ENCODE results near the gene SLC5A10. TPM values are rescaled to one million over a fixed set of nuclear protein-coding genes. Genes with fewer than 3 reads are reported as not detected.

The SLC5A10 gene
- polyA plus RNA-seq, 1 donor from 2014 or later, result not detected

DNA sequence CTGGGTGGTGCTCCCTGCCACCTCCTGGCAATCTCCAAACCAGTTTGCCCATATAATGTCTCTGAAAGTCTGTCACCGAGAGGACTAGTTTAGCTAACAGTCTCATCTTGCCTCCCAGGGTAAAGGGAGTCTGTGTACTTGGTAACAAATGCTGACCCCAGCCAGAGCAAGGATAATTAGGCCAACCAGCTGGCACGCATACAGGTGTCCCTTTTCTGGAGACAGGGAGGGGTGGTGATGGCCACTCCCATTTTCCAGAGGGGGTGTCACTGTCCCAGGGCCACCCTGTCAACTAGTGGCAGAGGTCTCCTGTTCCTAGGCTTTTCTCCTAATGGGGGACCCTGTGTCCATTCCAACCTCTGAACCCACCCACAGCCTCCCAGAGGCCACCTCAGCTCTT is 44.5 kb downstream of the SLC5A10 start (continued):
- TF ChIP-seq, protein P1, sequence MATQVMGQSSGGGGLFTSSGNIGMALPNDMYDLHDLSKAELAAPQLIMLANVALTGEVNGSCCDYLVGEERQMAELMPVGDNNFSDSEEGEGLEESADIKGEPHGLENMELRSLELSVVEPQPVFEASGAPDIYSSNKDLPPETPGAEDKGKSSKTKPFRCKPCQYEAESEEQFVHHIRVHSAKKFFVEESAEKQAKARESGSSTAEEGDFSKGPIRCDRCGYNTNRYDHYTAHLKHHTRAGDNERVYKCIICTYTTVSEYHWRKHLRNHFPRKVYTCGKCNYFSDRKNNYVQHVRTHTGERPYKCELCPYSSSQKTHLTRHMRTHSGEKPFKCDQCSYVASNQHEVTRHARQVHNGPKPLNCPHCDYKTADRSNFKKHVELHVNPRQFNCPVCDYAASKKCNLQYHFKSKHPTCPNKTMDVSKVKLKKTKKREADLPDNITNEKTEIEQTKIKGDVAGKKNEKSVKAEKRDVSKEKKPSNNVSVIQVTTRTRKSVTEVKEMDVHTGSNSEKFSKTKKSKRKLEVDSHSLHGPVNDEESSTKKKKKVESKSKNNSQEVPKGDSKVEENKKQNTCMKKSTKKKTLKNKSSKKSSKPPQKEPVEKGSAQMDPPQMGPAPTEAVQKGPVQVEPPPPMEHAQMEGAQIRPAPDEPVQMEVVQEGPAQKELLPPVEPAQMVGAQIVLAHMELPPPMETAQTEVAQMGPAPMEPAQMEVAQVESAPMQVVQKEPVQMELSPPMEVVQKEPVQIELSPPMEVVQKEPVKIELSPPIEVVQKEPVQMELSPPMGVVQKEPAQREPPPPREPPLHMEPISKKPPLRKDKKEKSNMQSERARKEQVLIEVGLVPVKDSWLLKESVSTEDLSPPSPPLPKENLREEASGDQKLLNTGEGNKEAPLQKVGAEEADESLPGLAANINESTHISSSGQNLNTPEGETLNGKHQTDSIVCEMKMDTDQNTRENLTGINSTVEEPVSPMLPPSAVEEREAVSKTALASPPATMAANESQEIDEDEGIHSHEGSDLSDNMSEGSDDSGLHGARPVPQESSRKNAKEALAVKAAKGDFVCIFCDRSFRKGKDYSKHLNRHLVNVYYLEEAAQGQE (IDR thresholded peaks at IDR 0.05; ENCODE audit: borderline replicate concordance), result no peak
- TF ChIP-seq RAD21 (conservative IDR thresholded peaks at IDR 0.05), result no peak

DNA sequence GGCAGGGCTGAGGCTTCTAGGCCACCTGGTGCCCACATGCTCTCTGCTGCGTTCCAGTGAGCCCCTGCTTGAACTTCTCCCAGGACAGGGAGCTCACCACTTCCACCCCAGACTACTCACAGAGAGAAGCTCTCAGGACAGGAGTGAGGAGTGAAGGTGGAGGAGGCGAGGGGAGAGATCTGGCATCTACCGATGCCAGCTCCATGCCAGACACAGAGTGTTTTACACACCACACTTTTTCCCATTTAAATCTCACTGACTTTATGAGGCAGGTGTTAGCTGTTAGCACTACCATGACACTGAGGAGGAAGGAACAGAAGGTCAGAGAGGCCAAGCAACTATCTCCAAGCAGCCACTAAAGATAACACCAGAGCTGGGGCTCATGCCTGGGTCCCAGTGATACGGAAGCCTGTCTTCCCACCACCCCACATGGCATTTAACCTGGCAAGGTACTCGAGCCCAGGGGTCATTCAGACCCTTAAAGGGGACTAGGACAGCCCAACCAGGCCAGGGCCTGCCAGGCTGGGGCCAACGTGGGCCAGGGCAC is 45.8 kb downstream of the SLC5A10 start:
- H4K20me1 ChIP-seq (ENCODE audit: insufficient read depth), result no peaks in the 10 kb centered on the region

More for the DNA sequence above, 45.8 kb downstream of the SLC5A10 start:
- no peak overlapping the region for H2AFZ ChIP-seq (ENCODE audit: low read depth, low read length)
- no peaks in the 10 kb centered on the region for H3F3A ChIP-seq (ENCODE audit: insufficient read depth, low read length, poor library complexity, severe bottlenecking)
- no peak overlapping the region for H3K9ac ChIP-seq (ENCODE audit: low read length)
- H3K9me3 ChIP-seq (ENCODE audit: low read length), result no peaks in the 10 kb centered on the region
- H3K27me3 ChIP-seq (ENCODE audit: insufficient read depth, low read depth, low read length), result no peaks in the 10 kb centered on the region
- TF ChIP-seq, protein P1 (IDR thresholded peaks at IDR 0.05; ENCODE audit: borderline replicate concordance), result no peak
- TF ChIP-seq EP300 (conservative IDR thresholded peaks at IDR 0.05; ENCODE audit: poor library complexity, severe bottlenecking) (no peak), TAF1 (IDR thresholded peaks at IDR 0.05; ENCODE audit: low read depth) (no peak), SMC3 (conservative IDR thresholded peaks at IDR 0.05; ENCODE audit: poor library complexity) (no peak), MXI1 (conservative IDR thresholded peaks at IDR 0.05; ENCODE audit: poor library complexity, severe bottlenecking) (no peak), POLR2AphosphoS5 (IDR thresholded peaks at IDR 0.05) (no peak)
- TF ChIP-seq, protein P2, sequence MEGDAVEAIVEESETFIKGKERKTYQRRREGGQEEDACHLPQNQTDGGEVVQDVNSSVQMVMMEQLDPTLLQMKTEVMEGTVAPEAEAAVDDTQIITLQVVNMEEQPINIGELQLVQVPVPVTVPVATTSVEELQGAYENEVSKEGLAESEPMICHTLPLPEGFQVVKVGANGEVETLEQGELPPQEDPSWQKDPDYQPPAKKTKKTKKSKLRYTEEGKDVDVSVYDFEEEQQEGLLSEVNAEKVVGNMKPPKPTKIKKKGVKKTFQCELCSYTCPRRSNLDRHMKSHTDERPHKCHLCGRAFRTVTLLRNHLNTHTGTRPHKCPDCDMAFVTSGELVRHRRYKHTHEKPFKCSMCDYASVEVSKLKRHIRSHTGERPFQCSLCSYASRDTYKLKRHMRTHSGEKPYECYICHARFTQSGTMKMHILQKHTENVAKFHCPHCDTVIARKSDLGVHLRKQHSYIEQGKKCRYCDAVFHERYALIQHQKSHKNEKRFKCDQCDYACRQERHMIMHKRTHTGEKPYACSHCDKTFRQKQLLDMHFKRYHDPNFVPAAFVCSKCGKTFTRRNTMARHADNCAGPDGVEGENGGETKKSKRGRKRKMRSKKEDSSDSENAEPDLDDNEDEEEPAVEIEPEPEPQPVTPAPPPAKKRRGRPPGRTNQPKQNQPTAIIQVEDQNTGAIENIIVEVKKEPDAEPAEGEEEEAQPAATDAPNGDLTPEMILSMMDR (IDR thresholded peaks at IDR 0.05; ENCODE audit: poor library complexity, severe bottlenecking), result no peak
- no peaks in the 10 kb centered on the region for H3K79me2 ChIP-seq (replicated peaks; ENCODE audit: insufficient read depth, low read length)
- no peaks in the 10 kb centered on the region for H3K9me2 ChIP-seq (ENCODE audit: insufficient read depth, low read length)
- H3K4me3 ChIP-seq (ENCODE audit: low read length), result no peak overlapping the region
- H3K4me2 ChIP-seq (ENCODE audit: low read length), result no peak overlapping the region
- no peaks in the 10 kb centered on the region for H3K36me3 ChIP-seq (ENCODE audit: insufficient read depth, low read length)
- no peak overlapping the region for H3K27ac ChIP-seq (ENCODE audit: low read length)

Measured in neural cell (in vitro differentiated cells).